Right lobe of liver (tissue), 6 donors: ENCODE data around the gene GALNT8. TPM values are rescaled to one million over a fixed set of nuclear protein-coding genes. Genes with fewer than 3 reads are reported as not detected.

Source experiments
- ATAC-seq, 4 donors: fragments of 200-7000 bp; cut with Tn5 transposase; one replicate each; pipeline ENCODE4 v1.9.1; 2020; ENCODE audit warnings: mild to moderate bottlenecking in 4 of 4, moderate library complexity in 4 of 4
- DNase-seq, 3 donors: peaks; one replicate each; pipeline ENCODE4 v3.0.0-alpha.2; 2020
- H3K27ac ChIP-seq, 3 donors: fragments of 200-600 bp; one replicate each; pipeline ENCODE4 v1.8.0; 2022
- H3K27me3 ChIP-seq, 2 donors: fragments of 200-600 bp; one replicate each; pipeline ENCODE4 v1.8.0; 2022
- H3K36me3 ChIP-seq, 4 donors: fragments of 200-600 bp; sonication (generic) in 1 of 4; one replicate each; pipeline versions ENCODE4 v1.5.1 to v1.8.0; 2017 to 2022; ENCODE audit warnings: control low read depth in 1 of 4
- H3K4me1 ChIP-seq, 4 donors: fragments of 200-600 bp; sonication (generic) in 1 of 4; one replicate each; pipeline versions ENCODE4 v1.5.1 to v1.8.0; 2017 to 2022; ENCODE audit warnings: control low read depth in 1 of 4
- H3K4me3 ChIP-seq, 3 donors: fragments of 200-600 bp; one replicate each; pipeline ENCODE4 v1.8.0; 2022
- H3K9me3 ChIP-seq, 4 donors: fragments of 200-600 bp; sonication (generic) in 1 of 4; one replicate each; pipeline versions ENCODE4 v1.5.1 to v1.8.0; 2017 to 2022; ENCODE audit warnings: control low read depth in 1 of 4
- POLR2A ChIP-seq: fragments of 450-650 bp; IDR thresholded peaks from one replicate; pipeline ENCODE4 v1.6.1; 2017; ENCODE audit warnings: antibody characterized with exemption, mild to moderate bottlenecking
- WGBS: methylation state at CpG from one replicate; pipeline ENCODE4 v1.1.6; 2018; ENCODE audit warnings: low coverage, low lambda C conversion rate; ENCODE audit not compliant: insufficient coverage; ENCODE audit errors: missing lambda C conversion rate; 5-methylcytosine and 5-hydroxymethylcytosine counted together
- intact Hi-C, 2 donors: fragments of 100-400 bp; cut with DNase I; formaldehyde crosslinking; loops; one replicate each; pipeline versions ENCODE4 v1.11.2 to v1.14.1; 2022
- total RNA-seq, 6 experiments: library from RNA; depleted of rRNA in 2 of 6; stranded (reverse); fragments of >200 nt in 2 of 6; fragmentation: NEBNext Ultra II Directional in 3 of 6; extraction: Animal tissue kit (Norgen Biotek cat#: 25700) in 3 of 6; gene quantifications; one replicate each; pipeline versions ENCODE4 v1.1.0 to v1.2.4, GENCODE V29; 2016 to 2023
- TF ChIP-seq, protein P1 (sequence below), 4 donors: fragments of 200-600 bp in 3 of 4; fragments of 450-650 bp in 1 of 4; IDR thresholded peaks; one replicate each; pipeline versions ENCODE4 v1.5.1 to v1.8.0; 2016 to 2022; ENCODE audit warnings: antibody characterized with exemption in 4 of 4, mild to moderate bottlenecking in 2 of 4
- donor health status: DM: no; HTN: yes; CAD: no.
- donor health status: DM: no; HTN: no; CAD: no.
- donor health status: DM: no; HTN: no; CAD: no.
- donor health status: DM: no; HTN: yes; CAD: no.
- donor health status: DM: no; HTN: yes; CAD: no.

Gene GALNT8
- total RNA-seq, 6 experiments from 2014 or later = 0.09 to 0.37 (median 0.11) TPM; not detected in 2

DNA sequence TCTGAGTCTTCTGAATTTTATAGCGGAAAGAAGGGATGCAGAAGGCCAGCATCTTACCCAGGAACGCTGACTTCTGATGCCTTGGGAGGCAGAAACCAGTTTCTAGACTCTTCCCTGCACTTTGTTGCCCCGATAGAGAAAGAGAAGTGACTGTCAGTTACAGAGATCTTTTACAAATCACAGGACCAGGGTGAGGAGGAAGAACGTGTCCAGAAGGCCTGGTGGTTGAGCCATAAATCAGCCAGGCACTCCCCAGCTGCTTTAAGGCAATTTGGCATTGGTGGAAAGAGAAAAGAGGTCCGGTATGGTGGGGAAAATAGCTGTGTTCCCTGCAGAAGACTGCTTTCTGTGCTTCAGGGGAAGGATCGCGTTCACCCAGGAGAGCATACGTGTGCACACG, 100.8 kb downstream of the GALNT8 start:
- no peak for ATAC-seq
- H3K27me3 ChIP-seq = no peaks in the 10 kb centered on the region
- TF ChIP-seq, protein P1, sequence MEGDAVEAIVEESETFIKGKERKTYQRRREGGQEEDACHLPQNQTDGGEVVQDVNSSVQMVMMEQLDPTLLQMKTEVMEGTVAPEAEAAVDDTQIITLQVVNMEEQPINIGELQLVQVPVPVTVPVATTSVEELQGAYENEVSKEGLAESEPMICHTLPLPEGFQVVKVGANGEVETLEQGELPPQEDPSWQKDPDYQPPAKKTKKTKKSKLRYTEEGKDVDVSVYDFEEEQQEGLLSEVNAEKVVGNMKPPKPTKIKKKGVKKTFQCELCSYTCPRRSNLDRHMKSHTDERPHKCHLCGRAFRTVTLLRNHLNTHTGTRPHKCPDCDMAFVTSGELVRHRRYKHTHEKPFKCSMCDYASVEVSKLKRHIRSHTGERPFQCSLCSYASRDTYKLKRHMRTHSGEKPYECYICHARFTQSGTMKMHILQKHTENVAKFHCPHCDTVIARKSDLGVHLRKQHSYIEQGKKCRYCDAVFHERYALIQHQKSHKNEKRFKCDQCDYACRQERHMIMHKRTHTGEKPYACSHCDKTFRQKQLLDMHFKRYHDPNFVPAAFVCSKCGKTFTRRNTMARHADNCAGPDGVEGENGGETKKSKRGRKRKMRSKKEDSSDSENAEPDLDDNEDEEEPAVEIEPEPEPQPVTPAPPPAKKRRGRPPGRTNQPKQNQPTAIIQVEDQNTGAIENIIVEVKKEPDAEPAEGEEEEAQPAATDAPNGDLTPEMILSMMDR (IDR thresholded peaks at IDR 0.05) = no peak
- no peak for TF ChIP-seq POLR2A
- DNase-seq = no peak
- intact Hi-C loops = no loop called here
- H3K27ac ChIP-seq = no peak overlapping the region
- no peak overlapping the region for H3K4me3 ChIP-seq
- H3K4me1 ChIP-seq = no peaks in the 10 kb centered on the region
- no peaks in the 10 kb centered on the region for H3K36me3 ChIP-seq
- no peaks in the 10 kb centered on the region for H3K9me3 ChIP-seq
- WGBS = 23% methylated on average over 5 of the region's 9 CpGs

Other genes with a start within 250 kb of the GALNT8 start
- 1 to 10 TPM in 3 of 6 experiments, under 1 TPM in 3; 0.56 to 5.1 (median 1.3) TPM for gene RAD51AP1, start 181.5 kb upstream of the GALNT8 start, total RNA-seq
- 10 to 100 TPM in 4 of 6 experiments, 1 to 10 TPM in 2; 8.9 to 16.7 (median 10.6) TPM for gene DYRK4, start 158.2 kb upstream of the GALNT8 start, total RNA-seq
- gene AKAP3, start 71.3 kb upstream of the GALNT8 start, total RNA-seq = 1 to 10 TPM in 4 of 6 experiments, under 1 TPM in 2; 0.72 to 3.2 (median 2.1) TPM
- 10 to 100 TPM; 30.6 to 75.2 (median 57.8) TPM for gene NDUFA9, start 71.3 kb upstream of the GALNT8 start, total RNA-seq
- gene KCNA1, start 189.5 kb downstream of the GALNT8 start, total RNA-seq = not detected